ENCODE results near the gene TMEM259. TPM values are rescaled to one million over a fixed set of nuclear protein-coding genes. Genes with fewer than 3 reads are reported as not detected.

TMEM259 gene
- total and polyA plus RNA-seq, 7 donors = 67.1 to 133 (median 88.8) TPM

DNA sequence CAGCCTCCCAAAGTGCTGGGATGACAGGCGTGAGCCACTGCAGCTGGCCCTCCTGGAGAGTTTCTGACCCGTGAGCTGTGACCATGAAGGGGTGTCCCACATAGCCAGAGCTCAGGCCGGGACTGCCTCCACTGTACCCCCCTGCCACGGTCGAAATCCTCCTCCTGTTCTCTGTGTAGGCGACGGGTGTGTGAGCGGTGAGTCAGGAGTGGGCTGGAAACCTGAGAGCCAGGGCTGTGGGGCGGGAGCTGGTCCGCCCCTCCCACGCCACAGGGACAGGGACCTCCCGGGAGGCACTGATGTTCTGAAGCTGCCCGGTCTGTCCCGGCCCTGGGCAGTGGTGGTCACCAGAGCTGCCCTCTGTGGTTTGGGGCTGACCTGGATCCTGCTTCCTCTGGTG lies 32.8 kb downstream of the TMEM259 start:
- Histone ChIP-seq H3K9me3 (no peaks in the 10 kb centered on the region), H3K4me1 (peaks cover 10% of the 10 kb centered on the region), H3K27me3 (ENCODE audit: insufficient read depth in 3 of 3, low read length in 2 of 3) (no peaks in the 10 kb centered on the region), H3K4me3 (no peak overlapping the region), H3K36me3 (ENCODE audit: insufficient read depth in 1 of 2, low read depth in 1 of 2) (peaks cover 0 to 52% of the 10 kb centered on the region in 2 donors), H3K27ac (no peak overlapping the region)
- TF ChIP-seq, protein P1, sequence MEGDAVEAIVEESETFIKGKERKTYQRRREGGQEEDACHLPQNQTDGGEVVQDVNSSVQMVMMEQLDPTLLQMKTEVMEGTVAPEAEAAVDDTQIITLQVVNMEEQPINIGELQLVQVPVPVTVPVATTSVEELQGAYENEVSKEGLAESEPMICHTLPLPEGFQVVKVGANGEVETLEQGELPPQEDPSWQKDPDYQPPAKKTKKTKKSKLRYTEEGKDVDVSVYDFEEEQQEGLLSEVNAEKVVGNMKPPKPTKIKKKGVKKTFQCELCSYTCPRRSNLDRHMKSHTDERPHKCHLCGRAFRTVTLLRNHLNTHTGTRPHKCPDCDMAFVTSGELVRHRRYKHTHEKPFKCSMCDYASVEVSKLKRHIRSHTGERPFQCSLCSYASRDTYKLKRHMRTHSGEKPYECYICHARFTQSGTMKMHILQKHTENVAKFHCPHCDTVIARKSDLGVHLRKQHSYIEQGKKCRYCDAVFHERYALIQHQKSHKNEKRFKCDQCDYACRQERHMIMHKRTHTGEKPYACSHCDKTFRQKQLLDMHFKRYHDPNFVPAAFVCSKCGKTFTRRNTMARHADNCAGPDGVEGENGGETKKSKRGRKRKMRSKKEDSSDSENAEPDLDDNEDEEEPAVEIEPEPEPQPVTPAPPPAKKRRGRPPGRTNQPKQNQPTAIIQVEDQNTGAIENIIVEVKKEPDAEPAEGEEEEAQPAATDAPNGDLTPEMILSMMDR (IDR thresholded peaks at IDR 0.05) = no peak
- intact Hi-C loops (cut with DNase I) = loop anchor here in 1 of 2 donors (10.0 kb wide), 1 partner anchor 133 kb away; the partner anchor contains the start of genes CFD and ELANE
- 73 to 84% (median 80%) methylated on average over 9 to 14 of the region's 14 CpGs for WGBS, 3 donors
- ATAC-seq (no peak), DNase-seq (no peak)

DNA sequence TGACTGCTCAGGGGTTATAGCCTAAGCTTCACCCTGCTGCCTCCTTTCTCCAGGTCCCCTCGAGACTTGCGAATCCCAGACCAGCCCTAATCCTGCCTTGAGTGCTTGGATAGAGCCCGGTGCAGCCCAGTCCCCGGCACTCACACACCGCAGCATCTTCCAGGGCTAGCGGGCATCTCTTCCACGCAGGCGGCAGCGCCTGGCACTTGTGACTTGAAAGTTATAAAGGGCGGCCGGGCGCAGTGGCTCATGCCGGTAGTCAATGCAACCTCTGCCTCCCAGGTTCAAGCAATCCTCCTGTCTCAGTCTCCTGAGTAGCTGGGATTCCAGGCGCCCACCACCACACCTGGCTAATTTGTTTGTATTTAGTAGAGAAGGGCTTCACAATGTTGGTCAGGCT lies 34.8 kb downstream of the TMEM259 start:
- H3K9me3 ChIP-seq = no peaks in the 10 kb centered on the region
- H3K4me1 ChIP-seq = peaks cover 10% of the 10 kb centered on the region
- TF ChIP-seq, protein P1 (IDR thresholded peaks at IDR 0.05) = no peak
- no peak overlapping the region for H3K4me3 ChIP-seq
- H3K27ac ChIP-seq = no peak overlapping the region
- no peak for DNase-seq
- no peaks in the 10 kb centered on the region for H3K27me3 ChIP-seq (ENCODE audit: insufficient read depth in 3 of 3, low read length in 2 of 3)
- 83 to 92% (median 91%) methylated on average over 14 of the region's 14 CpGs for WGBS, 3 donors
- ATAC-seq = no peak
- intact Hi-C loops (cut with DNase I) = loop anchor here in 1 of 2 donors (10.0 kb wide), 1 partner anchor 131 kb away; the partner anchor contains the start of genes CFD and ELANE
- H3K36me3 ChIP-seq (ENCODE audit: insufficient read depth in 1 of 2, low read depth in 1 of 2) = peaks cover 0 to 44% of the 10 kb centered on the region in 2 donors

DNA sequence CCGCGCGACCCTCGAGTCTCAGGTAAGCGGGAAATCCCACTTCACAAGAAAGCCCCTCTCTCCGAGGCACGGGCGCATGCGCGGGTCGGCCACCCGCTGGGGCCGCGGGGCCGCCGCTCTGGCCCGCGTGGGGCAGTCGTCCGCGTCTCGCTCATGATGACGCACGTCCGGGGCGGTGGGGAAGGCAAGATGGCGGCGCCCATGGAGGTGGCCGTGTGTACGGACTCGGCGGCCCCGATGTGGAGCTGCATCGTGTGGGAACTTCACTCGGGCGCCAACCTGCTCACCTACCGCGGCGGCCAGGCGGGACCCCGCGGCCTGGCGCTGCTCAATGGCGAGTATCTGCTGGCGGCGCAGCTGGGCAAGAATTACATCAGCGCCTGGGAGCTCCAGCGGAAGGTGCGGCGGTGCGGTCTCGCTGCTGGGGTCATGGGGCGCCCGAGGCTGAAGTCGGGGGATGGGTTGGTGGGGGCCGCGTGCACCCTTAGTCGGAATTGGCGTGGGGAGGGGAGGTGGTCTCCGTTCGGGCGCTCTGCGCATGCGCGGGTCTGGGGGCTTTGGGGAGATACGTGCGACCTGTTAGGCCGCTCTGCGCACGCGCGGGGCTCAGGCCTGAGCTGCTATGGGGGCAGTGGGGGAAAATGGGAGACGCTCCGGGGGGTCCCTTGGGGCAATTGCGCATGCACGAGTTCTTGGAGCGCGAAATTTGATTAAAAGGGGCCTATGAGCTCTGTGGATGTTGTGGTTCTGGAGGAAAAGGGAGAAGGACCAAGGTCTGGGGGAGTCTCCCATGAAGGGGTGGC lies 36.6 kb downstream of the TMEM259 start, which contains the start of gene WDR18:
Gene WDR18 (plus strand): TSS at position 181 of the 803 bp plus-strand sequence. CDS start 9 bp downstream, at position 190.
- Histone ChIP-seq H3K27ac (peak within 1 kb of the TSS; percentile 88), H3K4me1 (peaks cover 10% of the 10 kb centered on the region), H3K4me3 (peak within 1 kb of the TSS; percentile 82), H3K36me3 (ENCODE audit: insufficient read depth in 1 of 2, low read depth in 1 of 2) (peaks cover 0 to 30% of the 10 kb centered on the region in 2 donors), H3K9me3 (no peaks in the 10 kb centered on the region), H3K27me3 (ENCODE audit: insufficient read depth in 3 of 3, low read length in 2 of 3) (no peaks in the 10 kb centered on the region)
- DNase-seq (peak; percentile 95 to 97), ATAC-seq (peak; percentile 95 to 97 (median 96))
- WGBS, 3 donors = 0 to 1% (median 1%) methylated on average over 70 to 78 of the region's 78 CpGs
- intact Hi-C loops (cut with DNase I) = loop anchor here (5.0 to 10.0 kb wide), 2 partner anchors 130 to 212 kb away; partner anchors contain the start of genes CFD (in 1 of the 2) and ELANE (in 1 of the 2)
- TF ChIP-seq, protein P1 (IDR thresholded peaks at IDR 0.05) = no peak

DNA sequence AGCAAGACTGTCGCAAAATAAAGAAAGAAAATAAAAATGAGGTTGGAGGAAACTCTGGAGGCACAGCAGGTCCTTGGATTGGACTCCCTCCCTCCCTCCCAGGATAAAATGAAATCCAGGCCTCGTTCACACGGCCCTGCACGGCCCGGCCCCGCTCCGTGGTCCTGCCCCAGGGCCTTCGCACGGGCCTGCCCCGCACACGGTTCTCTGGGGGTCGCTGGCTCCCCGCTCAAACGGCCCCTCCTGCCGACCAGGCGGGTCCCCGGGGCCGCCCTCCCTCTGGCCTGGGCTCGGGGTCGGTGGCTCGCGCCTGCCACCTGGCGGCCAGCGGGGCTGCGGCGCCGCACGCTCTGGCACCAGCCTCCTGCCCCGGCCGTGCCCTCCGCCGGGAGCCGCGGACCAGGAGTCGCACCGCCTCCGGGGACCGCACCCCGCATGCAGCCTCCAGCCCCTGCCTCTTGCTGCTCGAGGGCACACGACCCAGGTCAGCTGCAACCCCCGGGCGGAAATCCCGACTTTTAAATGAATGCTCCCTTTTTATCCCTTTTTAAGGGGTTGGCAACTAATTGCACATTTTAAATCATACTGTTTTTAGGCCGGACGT lies 38.3 kb downstream of the TMEM259 start:
- TF ChIP-seq, protein P1 (IDR thresholded peaks at IDR 0.05) = peak; percentile 96
- H3K36me3 ChIP-seq (ENCODE audit: insufficient read depth in 1 of 2, low read depth in 1 of 2) = peaks cover 0 to 20% of the 10 kb centered on the region in 2 donors
- DNase-seq (peak; percentile 73 to 87), ATAC-seq (peak; percentile 81 to 90 (median 82))
- intact Hi-C loops (cut with DNase I) = loop anchor here (1.0 to 10.0 kb wide), 3 partner anchors 61 to 210 kb away; partner anchors contain the start of genes CFD (in 1 of the 2) and ELANE (in 1 of the 2)
- 0 to 1% (median 0%) methylated on average over 41 to 46 of the region's 46 CpGs for WGBS, 3 donors
- peaks cover 10% of the 10 kb centered on the region for H3K4me1 ChIP-seq
- H3K27ac ChIP-seq = peak overlapping the region; percentile 88
- no peaks in the 10 kb centered on the region for H3K27me3 ChIP-seq (ENCODE audit: insufficient read depth in 3 of 3, low read length in 2 of 3)
- H3K4me3 ChIP-seq = peak overlapping the region; percentile 57
- no peaks in the 10 kb centered on the region for H3K9me3 ChIP-seq
